Dermis lymphatic vessel endothelial cell (primary cell): ENCODE data around the gene STXBP5. TPM values are rescaled to one million over a fixed set of nuclear protein-coding genes. Genes with fewer than 3 reads are reported as not detected.

Source experiments
- total RNA-seq: library from RNA; depleted of rRNA; stranded (reverse); fragments of >200 nt; gene quantifications from 2 replicates; pipeline ENCODE4 v1.2.1, GENCODE V29; 2014

Gene STXBP5
- total RNA-seq: 16.6 and 26.2 TPM in 2 replicates

GRCh38 chr6:147204060-147204785 lies at the start of gene STXBP5:
Gene STXBP5, plus strand, starts transcription at chr6:147204417. Its CDS starts 116 bp downstream, at chr6:147204533.

